BJ (cell line): ENCODE measurements around the gene SSH2. TPM values are rescaled to one million over a fixed set of nuclear protein-coding genes. Genes with fewer than 3 reads are reported as not detected.

Experiments used
- CTCF ChIA-PET: fragments of 350-600 bp; formaldehyde crosslinking; extraction: SDS; loops from one replicate; lab custom pipeline; 2021; ENCODE audit warnings: antibody characterized with exemption, inconsistent platforms; lab: Yijun Ruan, JAX
- POLR2A ChIA-PET: fragments of 300-600 bp; sonication (Branson Sonifier 250); formaldehyde crosslinking; extraction: SDS; loops from one replicate; lab custom pipeline; 2021; ENCODE audit warnings: antibody characterized with exemption; lab: Charles Lee
- DNase-seq: peaks from one replicate; pipeline ENCODE4 v3.0.0-alpha.2; 2011; ENCODE audit warnings: low read depth
- H3K27me3 ChIP-seq: 2 replicates; pipeline ENCODE4 v1.6.0; 2011; ENCODE audit warnings: low read length; ENCODE audit not compliant: control insufficient read depth, insufficient read depth
- H3K36me3 ChIP-seq: 2 replicates; pipeline ENCODE4 v1.5.1; 2011; ENCODE audit warnings: low read length; ENCODE audit not compliant: control insufficient read depth, insufficient read depth
- H3K4me3 ChIP-seq: 2 replicates; pipeline ENCODE4 v1.5.1; 2011; ENCODE audit warnings: low read depth, mild to moderate bottlenecking, control low read depth, low read length
- CTCF ChIP-seq: IDR thresholded peaks from 2 replicates; pipeline ENCODE4 v1.5.1; 2011; ENCODE audit warnings: low read depth, mild to moderate bottlenecking, control low read depth, inconsistent platforms, low read length, moderate library complexity; ENCODE audit not compliant: insufficient read depth
- polyA plus RNA-seq: library from polyadenylated mRNA; depleted of rRNA; stranded (reverse); fragments of >200 nt; gene quantifications from 2 replicates; pipeline ENCODE4 v1.2.3, GENCODE V29; 2011

Gene SSH2
- polyA plus RNA-seq, 1 experiment = 5.7 TPM

GRCh38 chr17:29588017-29588561 lies 341.9 kb downstream of the SSH2 start:
- ChIA-PET POLR2A (no interaction called here), CTCF (interaction anchor here (0.6 to 2.5 kb wide), 10 partner anchors 9 to 343 kb away, joined by 3 to 18 read pairs (median 3); partner anchors contain the start of gene ABHD15)
- H3K4me3 ChIP-seq = peak overlapping the region; percentile 79
- TF ChIP-seq CTCF = no peak
- no peaks in the 10 kb centered on the region for H3K27me3 ChIP-seq
- H3K36me3 ChIP-seq = peaks cover 5% of the 10 kb centered on the region
- no peak for DNase-seq

- ChIA-PET POLR2A (no interaction called here), CTCF (interaction anchor here (0.6 to 2.5 kb wide), 8 partner anchors 9 to 218 kb away, joined by 3 to 18 read pairs (median 3); partner anchors contain the start of gene ABHD15)
- DNase-seq = no peak
- Histone ChIP-seq H3K27me3 (no peaks in the 10 kb centered on the region), H3K4me3 (peak overlapping the region; percentile 79), H3K36me3 (peaks cover 8% of the 10 kb centered on the region)
- TF ChIP-seq CTCF = no peak
Measured at GRCh38 chr17:29587591-29587990, 342.4 kb downstream of the SSH2 start.

- ChIA-PET CTCF (interaction anchor here (0.6 to 2.5 kb wide), 8 partner anchors 9 to 400 kb away, joined by 3 to 18 read pairs (median 4); no protein-coding TSS in a partner anchor), POLR2A (no interaction called here)
- H3K36me3 ChIP-seq = peaks cover 12% of the 10 kb centered on the region
- H3K27me3 ChIP-seq = no peaks in the 10 kb centered on the region
- no peak for TF ChIP-seq CTCF
- no peak for DNase-seq
- H3K4me3 ChIP-seq = no peak overlapping the region
Measured at GRCh38 chr17:29586676-29587469, 343.2 kb downstream of the SSH2 start.

- no peak for DNase-seq
- POLR2A ChIA-PET = no interaction called here
- CTCF ChIA-PET = interaction anchor here (1.0 to 1.7 kb wide), 4 partner anchors 9 to 33 kb away, joined by 3 to 6 read pairs (median 3); no protein-coding TSS in a partner anchor
Measured at GRCh38 chr17:29585080-29585751, 344.8 kb downstream of the SSH2 start.

More at GRCh38 chr17:29585080-29585751, 344.8 kb downstream of the SSH2 start:
- H3K27me3 ChIP-seq = no peaks in the 10 kb centered on the region
- peaks cover 17% of the 10 kb centered on the region for H3K36me3 ChIP-seq
- H3K4me3 ChIP-seq = no peak overlapping the region
- TF ChIP-seq CTCF = peak; percentile 42
